GM23248 (cell line): ENCODE results near the gene MED17.

Experiments used
- EZH2 ChIP-seq: fragments of 200-600 bp; sonication (generic); IDR thresholded peaks from 2 replicates; pipeline ENCODE4 v1.6.1; 2018; ENCODE audit warnings: antibody characterized with exemption, mild to moderate bottlenecking; ENCODE audit not compliant: insufficient read depth, poor library complexity, severe bottlenecking
- EZH2phosphoT487 ChIP-seq: fragments of 200-600 bp; sonication (generic); IDR thresholded peaks from 2 replicates; pipeline ENCODE4 v1.6.1; 2018; ENCODE audit warnings: antibody characterized with exemption, moderate library complexity, mild to moderate bottlenecking, low read depth; ENCODE audit not compliant: insufficient read depth

DNA sequence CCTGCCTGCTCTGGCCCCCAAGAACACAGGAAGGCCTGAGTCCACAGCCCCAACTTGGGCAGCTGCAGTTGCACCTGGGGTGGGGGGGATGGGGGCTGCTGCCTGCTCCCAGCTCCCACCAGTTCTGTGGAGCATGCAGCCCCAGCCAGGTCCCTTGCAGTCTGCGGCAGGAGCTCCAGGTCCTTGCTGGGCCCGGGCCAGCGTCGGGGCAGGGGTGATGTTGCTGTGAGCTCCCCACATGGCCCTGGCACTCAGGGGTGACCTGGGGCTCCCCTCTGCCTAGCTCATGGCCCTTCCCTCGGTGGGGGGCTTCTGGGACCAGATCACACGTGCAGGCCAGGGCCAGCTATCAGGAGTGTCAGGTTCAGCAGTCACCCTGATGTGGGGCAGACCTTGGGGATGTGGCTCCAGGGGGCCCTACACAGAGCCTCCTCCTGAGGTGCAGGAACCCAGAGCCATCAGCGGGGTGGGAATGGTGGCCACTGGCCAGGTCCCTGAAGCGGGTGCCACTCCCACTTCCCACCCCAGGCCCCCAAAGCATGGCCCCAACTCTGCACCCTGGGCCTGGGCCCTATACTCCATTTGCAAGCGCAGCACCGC, 10.4 kb upstream of the MED17 start:
- TF ChIP-seq EZH2: no peak
- no peak for TF ChIP-seq EZH2phosphoT487
